ENCODE measurements around the gene DNAJC6.
"Not testable (repeated sequence)": the region's sequence is repeated elsewhere in the genome, so short reads cannot be mapped to it uniquely, and the experiment has no call there.

Gene DNAJC6

DNA sequence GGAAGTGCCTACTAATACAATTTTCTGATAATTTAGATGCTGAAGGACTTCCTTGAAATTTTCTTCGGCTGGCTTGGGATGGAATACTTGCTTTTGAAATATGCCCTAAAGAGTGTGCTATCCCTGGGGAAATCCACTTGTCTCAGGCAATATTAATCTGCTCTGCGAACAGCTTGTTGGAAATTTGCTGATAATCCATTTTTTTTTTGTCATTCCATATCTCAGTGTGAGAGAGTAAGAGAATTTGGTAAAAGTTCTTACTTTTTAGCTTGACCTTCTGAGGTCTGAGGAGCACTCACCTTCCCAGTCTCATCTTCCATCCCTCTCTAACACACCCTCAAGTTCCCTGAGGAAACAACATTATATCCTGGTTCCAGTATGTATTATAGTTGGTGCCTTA, 36.8 kb downstream of the DNAJC6 start:
- DNase-seq (ENCODE audit: insufficient read length, low spot score) (no peak), FAIRE-seq (no peak)

DNA sequence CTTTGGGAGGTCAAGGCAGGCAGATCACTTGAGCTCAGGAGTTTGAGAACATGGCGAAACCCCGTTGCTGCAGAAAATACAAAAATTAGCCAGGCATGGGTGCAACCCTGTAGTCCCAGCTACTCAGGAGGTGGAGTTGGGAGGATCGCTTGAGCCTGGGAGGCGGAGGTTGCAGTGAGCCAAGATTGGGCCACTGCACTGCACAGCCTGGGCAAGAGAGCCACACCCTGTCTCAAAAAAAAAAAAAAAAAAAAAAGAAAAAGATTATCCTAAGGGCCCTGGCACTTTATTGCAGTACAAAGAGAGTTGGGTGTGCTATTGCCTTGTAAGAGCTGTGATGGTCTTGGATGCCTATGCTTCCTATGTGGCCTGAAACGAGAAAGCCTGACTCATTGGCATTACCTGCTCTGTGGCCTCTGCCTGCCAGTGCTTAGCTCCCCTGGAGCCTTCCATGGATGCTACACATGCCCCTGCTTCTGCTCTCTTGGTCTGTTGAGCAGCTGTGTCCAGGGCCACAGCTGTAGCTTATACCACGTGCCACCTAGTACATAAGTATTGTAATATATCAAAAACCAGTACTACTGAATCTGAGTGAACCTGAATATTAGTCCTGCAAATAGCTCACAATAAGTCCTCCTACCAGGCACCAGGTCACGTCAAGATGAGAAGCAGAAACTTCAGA, 45.8 kb downstream of the DNAJC6 start:
- FAIRE-seq (no peak), DNase-seq (ENCODE audit: insufficient read length, low spot score) (no peak)

DNA sequence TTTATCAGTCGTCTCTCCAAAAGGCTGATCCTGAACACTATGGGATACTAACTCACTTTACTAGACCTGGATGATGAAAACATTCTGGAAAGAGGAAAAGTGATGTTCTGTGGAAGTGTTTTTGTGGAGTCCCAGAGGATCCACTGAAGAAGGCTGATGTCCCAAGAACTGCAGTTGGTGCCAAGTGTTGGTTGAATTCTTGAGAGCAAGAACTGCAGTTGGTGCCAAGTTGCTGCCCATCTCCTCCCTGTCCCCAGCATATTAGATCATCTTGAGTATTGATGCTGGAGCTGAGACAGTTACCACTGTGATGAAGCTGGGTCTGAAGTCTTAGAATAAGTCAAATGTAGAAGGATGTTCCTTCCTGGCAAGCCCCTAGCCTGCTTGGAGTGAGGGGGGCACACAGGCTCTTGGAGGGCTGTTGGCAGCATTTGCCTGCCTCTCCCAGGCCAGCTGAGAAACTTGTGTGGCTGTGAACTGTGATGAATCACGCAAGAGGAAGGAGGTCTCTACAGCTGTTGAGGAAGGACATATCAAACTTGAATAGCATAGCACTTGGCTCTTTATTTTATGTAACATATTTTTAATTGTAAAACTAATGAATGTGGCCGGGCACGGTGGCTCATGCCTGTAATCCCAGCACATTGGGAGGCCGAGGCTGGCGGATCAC, 48.1 kb downstream of the DNAJC6 start:
- no peak for DNase-seq (ENCODE audit: insufficient read length, low spot score)
- no peak for FAIRE-seq

DNA sequence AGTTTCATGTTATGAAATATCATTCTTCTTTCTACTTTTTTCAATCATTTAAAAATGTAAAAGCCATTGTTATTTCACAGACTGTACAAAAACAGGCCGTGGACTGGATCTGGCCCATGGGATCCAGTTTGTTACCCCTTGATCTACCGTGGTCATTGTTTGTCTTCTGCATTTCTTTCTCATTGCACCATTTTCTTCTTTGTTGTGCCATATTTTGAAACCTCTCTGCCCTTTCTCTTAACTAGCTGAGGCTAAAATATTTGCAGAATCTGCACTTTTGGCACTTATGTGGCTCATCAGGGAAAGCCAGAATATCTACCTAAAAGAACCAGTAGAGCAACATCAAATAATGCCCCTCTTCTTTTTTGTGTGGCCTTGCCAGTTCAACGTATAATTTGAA, 50.5 kb downstream of the DNAJC6 start:
- DNase-seq (ENCODE audit: insufficient read length, low spot score) (no peak), FAIRE-seq (no peak)

DNA sequence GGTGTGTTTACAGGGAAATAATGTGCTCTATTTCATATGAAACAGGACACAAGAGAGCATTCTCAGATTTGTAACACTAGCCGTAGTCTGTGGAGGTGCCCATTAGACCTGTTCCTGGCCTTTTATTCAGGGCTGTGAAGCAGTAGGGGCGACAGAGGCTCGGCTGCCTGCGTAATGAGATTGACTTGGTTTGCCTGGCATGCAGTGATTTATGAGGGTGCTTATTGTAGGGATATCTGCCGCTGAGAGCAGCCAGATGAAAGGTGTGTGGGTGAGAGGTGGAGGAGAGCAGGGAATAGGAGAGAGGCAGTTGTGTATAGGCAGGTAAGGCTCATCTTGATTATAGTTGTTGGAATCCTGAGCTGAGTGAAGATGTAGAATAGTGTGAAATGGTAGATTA, 51.3 kb downstream of the DNAJC6 start:
- no peak for DNase-seq (ENCODE audit: insufficient read length, low spot score)
- FAIRE-seq = no peak

DNA sequence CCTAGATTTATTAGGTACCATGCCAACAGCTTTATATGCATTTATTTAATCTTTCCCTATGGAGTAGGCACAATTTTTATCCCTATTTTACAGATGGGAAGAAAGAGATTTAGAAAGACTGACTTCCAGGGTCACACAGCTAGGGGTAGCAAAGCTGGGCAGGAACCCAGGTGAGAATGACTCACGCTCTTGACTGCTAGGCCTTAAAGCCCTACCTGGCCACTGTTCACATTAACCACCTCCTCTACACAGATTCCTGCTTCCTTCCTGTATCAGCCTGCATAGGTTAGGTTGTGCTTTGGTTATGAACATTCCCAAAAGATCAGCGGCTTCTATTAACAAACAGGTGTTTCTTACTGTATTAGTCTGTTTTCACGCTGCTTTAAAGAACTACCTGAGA, 53.2 kb downstream of the DNAJC6 start:
- DNase-seq (ENCODE audit: insufficient read length, low spot score) = no peak
- FAIRE-seq = no peak

DNA sequence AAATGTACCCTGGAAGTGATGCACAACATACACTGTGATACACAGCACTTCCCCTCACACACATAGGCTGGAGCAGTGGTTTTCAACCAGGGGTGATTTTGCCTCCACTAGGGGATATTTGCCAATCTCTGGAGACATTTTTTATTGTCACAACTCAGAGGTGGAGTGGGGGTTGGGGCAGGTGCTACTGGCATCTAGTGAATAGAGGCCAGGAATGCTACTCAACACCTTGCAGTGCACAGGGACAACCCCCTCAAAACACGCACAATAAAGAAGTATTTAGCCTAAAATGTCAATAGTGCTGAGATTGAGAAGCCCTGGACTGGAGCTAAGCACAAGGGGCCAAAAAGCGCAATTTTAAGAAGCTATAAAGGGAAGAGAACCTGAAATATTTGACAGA, 54.1 kb downstream of the DNAJC6 start:
- FAIRE-seq (no peak), DNase-seq (ENCODE audit: insufficient read length, low spot score) (no peak)

DNA sequence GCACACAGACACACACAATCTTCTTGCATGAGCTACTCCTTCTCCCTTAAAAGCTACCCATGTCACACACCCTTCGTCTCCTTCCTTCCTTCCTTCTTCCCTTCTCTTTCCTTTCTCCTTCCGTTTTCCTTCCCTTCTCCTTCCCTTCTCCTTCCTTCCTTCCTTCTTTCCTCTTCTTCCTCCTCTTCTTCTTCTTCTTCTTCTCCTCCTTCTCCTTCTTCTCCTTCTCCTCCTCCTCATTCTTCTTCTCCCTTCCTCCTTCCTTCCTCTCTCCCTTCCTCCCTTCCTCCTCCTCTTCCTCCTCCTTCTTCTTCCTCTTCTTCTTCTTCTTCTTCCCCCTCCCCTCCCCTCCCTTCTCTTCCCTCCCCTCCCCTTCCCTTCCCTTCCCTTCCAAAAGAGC, 59.1 kb downstream of the DNAJC6 start:
- DNase-seq (ENCODE audit: insufficient read length, low spot score) = no peak
- FAIRE-seq = no peak

DNA sequence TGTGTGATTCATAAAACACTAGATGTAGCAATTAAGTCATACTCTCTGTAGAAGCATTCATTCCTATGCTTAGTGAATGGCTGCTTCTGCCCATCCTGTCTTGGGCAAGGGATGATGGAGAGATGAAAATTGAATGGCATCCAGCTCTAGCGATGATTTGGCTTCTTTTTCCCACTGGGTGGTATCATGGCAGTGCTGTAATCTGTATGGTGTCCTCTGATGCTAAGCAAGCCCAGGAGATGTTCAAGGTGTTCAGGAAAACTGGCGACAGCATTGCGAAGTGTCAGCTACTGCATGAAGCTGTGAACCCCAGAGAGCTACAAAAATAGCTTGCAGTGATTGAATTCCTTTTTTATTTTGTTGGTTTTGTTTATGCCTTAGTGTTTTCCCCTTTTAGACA, 62.2 kb downstream of the DNAJC6 start:
- DNase-seq (ENCODE audit: insufficient read length, low spot score) (no peak), FAIRE-seq (no peak)

DNA sequence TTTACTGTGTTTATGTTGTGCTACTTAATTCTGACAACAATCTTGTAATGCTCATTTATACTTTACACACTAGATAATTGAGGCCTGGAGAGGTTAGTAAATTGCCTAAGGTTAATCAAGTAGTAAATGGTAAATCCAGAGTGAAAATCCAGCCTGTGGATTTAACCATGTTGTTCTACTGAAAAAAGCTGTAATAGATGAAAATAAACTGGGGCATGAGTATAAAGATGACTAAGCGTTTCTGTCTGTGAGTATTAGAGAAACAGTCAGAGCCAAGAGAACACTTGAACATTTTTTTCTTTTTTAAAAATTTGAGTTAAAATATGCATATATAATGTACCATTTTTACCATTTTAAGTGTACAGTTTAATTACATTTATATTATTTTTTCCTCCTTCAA, 63.2 kb downstream of the DNAJC6 start:
- FAIRE-seq (no peak), DNase-seq (ENCODE audit: insufficient read length, low spot score) (no peak)

DNA sequence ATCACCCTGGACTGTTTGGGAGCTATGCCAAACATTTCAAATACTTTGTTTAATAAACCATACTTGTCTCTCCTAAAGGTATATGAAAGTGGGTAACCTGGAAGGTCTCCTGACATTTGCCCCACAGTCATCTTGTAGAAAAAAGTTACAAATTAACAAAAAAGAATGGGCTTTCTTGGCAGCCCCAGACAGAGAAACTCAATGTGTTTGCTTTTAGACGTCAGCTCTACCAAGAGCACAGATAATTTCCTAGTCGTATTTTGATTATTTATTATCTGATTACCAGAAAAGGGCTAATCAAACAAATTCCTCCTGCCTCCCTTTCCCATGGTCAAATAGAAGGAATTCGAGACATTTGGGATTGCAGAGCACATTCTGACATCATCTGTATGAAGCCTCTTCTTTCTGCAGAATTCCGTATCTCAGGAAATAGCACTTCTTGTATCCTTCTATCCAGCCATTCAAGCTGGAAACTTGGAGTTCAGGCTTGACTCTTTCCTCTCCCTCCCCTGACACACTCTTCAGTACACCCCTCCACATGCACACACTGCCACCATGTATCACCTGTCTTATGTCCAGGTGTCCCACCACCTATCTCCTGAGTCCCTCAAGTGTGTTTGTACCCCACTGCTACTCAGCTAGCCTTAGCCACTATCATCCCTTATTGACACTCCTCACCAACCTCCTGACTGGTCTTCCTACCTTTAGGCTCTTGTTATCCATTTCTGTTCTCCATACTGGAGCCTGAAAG, 68.3 kb downstream of the DNAJC6 start:
- FAIRE-seq (no peak), DNase-seq (ENCODE audit: insufficient read length, low spot score) (no peak)

DNA sequence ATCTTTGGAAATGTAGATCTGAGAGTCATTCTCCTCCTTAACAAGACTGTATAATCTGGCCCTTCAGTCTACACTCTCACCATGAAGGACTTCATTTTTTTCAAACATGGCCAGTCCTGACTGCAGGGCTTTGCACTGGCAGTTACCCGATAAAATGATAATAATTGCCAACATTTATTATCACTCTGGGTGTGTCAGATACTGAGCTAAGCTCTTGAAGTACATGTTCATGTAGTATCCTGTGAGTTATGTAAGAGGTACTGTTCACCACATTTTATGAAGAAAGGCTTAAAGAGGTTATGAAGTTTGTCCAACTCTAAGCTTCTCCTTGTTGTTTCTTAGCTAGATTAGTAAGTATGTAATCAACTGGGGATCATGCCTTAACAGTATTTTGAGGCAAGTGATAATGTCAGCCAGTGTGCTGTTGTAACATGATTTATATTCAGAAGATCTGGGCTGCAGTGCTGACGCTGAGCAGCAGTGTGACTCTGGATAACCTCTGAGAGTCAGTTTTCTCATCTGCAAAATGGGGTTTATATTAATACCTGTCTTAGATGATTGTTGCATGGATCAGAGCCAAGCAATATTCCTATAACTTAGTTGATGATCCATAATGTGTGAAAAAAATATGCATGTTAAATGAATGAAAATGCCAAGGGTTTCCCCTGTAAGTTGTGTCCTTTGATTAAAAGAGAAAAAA, 69.1 kb downstream of the DNAJC6 start:
- no peak for DNase-seq (ENCODE audit: insufficient read length, low spot score)
- FAIRE-seq = no peak

DNA sequence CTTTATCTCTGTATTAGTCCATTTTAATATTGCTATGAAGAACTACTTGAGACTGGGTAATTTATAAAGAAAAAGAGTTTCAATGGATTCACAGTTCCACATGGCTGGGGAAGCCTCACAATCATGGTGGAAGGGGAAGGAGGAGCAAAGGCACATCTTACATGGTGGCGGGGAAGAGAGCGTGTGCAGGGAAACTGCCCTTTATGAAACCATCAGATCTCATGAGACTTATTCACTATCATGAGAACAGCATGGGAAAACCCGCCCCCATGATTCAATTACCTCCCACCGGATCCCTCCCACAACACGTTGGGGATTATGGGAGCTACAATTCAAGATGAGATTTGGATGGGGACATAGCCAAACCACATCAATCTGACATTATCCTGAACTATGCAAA, 75.1 kb downstream of the DNAJC6 start:
- FAIRE-seq; DNase-seq (ENCODE audit: insufficient read length, low spot score): not testable (repeated sequence)

DNA sequence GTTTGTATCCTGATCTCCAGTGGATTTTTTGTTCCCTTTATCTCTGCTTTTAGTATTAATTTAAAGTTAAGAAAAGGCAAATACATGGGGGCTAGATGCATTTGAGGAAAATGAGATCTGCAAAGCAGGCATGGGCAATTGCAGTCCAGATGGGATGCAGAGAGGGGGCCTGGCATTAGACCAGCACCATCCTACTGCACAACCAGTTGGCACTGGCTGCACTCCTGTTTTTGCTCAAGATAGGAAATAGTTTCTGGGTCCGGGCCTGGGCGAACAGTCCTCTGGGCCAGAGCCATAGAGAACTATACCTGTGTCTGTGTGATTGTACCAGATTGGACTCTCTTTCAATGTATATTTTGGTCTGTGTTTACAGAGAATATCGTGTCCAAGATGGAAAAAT, 77.1 kb downstream of the DNAJC6 start:
- no peak for DNase-seq (ENCODE audit: insufficient read length, low spot score)
- no peak for FAIRE-seq

DNA sequence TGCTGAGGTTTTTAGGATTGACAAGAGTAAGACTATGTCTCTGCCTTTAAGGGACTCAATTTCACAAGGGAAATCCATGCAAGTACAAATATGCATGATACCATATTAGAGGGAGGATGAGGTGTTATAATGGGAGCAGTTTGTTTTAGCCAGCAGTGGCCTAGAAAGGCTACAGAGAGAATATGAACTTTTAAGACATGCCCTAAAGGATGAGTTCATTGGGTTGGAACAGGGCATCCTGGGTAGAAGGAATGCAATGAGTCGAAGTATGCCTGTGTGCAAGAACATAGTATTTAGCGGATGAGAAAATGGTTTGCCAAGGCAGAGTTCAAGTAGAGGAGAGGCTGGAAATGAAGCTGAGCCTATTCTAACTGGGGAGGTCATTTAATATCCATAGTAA, 78.5 kb downstream of the DNAJC6 start:
- DNase-seq (ENCODE audit: insufficient read length, low spot score) (no peak), FAIRE-seq (no peak)

DNA sequence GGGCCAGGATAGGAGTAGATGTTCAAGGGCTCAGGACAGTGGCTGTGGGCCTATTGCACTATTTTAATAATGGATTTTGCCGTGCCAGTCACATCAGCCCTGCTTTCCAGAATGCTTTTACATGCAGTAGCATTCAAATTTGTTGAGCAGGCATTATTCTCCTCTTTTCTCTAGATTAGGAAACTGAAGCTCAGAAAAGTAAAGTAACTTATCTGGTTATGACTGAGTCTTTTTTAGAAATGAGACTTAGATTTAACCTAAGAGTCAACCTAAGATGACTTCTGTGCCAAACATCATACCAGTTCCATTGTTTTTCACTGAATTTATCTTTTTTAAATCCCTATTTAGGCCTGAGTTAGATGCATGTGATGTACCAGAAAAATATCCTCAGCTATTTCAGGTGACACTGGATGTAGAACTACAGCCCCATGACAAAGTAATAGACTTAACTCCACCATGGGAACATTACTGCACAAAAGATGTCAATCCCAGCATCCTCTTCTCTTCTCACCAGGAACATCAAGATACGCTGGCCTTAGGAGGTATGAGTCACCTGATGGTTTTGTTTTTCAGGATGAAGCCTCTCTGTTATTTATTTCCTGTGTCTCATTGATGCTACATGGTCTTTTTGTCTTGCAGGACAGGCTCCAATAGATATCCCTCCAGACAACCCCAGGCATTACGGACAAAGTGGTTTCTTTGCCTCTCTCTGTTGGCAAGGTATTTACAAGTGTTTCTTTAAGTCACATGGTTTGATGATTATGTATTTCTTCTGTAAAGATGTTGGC, 79.8 kb downstream of the DNAJC6 start:
- FAIRE-seq (no peak), DNase-seq (ENCODE audit: insufficient read length, low spot score) (no peak)

DNA sequence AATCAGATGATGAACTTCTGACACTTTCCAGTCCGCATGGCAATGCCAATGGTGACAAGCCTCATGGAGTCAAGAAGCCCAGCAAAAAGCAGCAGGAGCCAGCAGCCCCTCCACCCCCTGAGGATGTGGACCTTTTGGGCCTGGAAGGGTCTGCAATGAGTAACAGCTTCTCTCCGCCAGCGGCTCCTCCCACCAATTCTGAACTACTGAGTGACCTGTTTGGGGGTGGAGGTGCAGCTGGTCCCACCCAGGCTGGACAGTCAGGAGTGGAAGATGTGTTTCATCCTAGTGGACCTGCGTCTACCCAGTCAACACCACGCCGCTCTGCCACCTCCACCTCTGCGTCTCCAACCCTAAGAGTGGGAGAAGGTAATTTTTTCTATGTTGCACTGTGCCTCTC, 83.2 kb downstream of the DNAJC6 start:
- FAIRE-seq (no peak), DNase-seq (ENCODE audit: insufficient read length, low spot score) (no peak)

DNA sequence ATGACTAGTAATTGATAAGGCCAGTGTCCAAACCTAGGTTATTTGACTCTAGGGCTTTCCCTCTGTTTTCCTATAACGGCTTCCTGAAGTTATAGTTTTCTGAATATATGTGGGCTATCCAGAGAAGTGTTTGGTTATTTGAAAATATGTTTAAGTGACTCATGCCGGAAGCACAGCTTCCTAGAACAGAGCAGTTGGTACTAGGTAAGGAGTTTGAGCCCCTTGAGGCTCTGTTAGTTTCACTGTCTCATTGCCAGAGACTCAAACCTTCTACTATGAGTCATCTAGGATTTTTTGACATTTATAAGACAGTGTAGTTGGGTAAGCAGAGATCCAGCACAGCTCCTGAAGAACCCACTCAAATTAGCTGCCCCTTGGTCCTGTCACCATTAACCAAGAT, 84.0 kb downstream of the DNAJC6 start:
- FAIRE-seq (no peak), DNase-seq (ENCODE audit: insufficient read length, low spot score) (no peak)

DNA sequence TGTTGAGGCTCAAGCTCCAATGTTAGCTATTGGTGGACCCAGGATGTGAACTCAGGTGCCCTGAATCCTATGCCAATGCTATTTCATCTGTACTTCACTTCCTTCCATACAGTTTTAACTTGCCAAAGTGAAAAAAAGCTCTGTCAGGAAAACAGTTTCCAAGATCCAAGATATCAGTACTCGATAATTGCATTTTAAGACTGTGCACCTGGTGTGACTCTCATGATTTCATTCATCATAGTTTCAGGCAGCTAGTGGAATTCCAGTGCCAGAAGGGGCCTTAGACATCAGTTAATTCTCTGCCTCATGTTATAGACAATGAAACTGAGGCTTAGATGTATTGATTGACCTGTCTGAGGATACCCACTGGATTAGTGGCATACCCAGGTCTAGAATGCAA, 84.6 kb downstream of the DNAJC6 start:
- DNase-seq (ENCODE audit: insufficient read length, low spot score) = no peak
- FAIRE-seq = no peak

DNA sequence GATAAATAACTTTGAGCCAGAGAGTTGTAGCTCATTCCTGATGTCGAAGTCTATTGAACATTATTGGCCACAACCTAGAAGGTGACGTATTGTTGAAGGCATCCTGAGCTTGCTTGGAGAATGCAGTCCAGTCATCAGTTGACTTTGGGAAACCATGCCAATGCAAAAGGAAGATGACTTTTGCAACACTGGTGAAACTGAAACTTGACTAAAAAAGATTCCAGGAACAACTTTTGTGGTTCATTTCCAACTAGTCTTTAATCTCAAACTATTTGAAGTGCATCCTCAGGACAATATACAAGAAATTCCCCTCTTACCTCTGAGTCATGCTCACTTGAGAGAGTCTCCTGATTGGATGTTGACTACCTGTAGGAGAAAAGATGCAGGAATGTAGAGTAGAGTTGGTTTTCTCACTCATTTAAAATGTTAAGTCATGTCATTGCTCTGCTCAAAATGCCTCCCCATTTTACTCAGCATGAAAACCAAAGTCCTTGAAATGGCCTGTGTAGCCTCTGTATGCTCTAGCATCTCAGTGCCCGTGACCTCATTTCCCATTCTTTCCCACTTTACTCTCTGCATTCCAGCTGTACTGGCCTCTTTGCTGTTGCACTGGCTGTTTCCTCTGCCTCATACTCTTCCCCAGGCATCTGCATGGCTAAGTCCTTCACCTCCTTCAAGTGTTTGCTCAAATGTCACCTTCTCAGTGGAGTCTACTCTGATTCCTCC, 86.7 kb downstream of the DNAJC6 start:
- FAIRE-seq = no peak
- no peak for DNase-seq (ENCODE audit: insufficient read length, low spot score)

All from GM19239 (cell line).